GM19099 (cell line): Measurements from ENCODE around the gene WDR19.

Source experiments
- POLR2A ChIP-seq: IDR thresholded peaks from 3 replicates; pipeline ENCODE4 v1.6.1; 2011; ENCODE audit warnings: low read depth; ENCODE audit not compliant: insufficient read length; ENCODE audit errors: extremely low read depth

WDR19 gene

GRCh38 chr4:39319676-39320075 lies 137.3 kb downstream of the WDR19 start:
- TF ChIP-seq POLR2A: no peak

GRCh38 chr4:39320381-39321115 lies 138.2 kb downstream of the WDR19 start:
- TF ChIP-seq POLR2A: no peak

GRCh38 chr4:39323821-39324220 lies 141.5 kb downstream of the WDR19 start:
- TF ChIP-seq POLR2A: no peak

GRCh38 chr4:39324446-39324845 lies 142.1 kb downstream of the WDR19 start:
- no peak for TF ChIP-seq POLR2A

GRCh38 chr4:39324897-39325613 lies 142.7 kb downstream of the WDR19 start:
- TF ChIP-seq POLR2A: no peak

- no peak for TF ChIP-seq POLR2A
Observed at GRCh38 chr4:39326468-39326977, 144.2 kb downstream of the WDR19 start.

- TF ChIP-seq POLR2A: no peak
Observed at GRCh38 chr4:39330353-39330752, 148.0 kb downstream of the WDR19 start.

GRCh38 chr4:39331191-39331590 lies 148.9 kb downstream of the WDR19 start:
- TF ChIP-seq POLR2A: no peak
